Measurements from ENCODE around the gene BAG1.

BAG1 gene

DNA sequence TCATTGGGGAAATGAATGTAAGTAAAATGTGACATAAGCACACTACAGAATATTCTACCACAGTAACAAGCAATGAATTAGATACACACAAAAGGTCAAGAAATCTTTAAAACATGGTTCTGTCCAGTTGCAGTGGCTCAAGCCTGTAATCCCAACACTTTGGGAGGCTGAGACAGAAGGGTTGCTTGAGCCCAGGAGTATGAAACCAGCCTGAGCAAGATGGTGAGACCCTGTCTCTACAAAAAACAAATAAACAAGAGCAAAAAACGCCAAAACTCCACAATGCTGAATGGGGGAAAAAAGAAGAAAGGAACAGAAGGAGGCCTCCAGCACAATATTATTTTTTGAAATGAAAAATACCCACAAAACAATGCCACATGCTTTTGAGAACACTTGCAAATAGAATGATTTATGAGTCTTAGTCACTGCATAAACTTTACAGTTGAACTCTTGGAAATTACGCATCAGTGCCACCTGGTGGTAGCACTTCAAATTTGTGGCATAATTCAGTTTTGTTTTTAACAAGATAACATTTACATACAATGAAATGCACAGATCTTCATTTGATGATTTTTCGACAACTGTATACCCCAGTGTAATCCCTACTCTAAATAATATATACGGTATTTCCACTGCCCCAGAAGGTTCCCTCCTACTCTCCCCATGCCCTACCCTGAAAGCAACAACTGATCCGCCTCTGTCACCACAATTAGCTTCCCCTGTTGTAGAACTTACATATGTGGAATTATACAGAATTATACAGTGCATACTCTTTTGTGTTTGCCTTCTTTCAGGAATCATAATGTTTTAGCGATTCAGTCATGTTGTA is 39.0 kb downstream of the BAG1 start:
- Histone ChIP-seq H3K4me1 (ENCODE audit: control insufficient read depth, low read depth, low read length) (no peaks in the 10 kb centered on the region), H3K4me3 (ENCODE audit: low read length) (no peak overlapping the region), H3K9ac (ENCODE audit: low read length) (no peak overlapping the region), H3K27me3 (ENCODE audit: control insufficient read depth, insufficient read depth, low read length) (no peaks in the 10 kb centered on the region), H3K27ac (ENCODE audit: low read length) (no peak overlapping the region), H3K9me3 (ENCODE audit: control insufficient read depth, low read depth, low read length) (no peaks in the 10 kb centered on the region), H3K36me3 (ENCODE audit: control insufficient read depth, low read depth, low read length) (no peaks in the 10 kb centered on the region)

DNA sequence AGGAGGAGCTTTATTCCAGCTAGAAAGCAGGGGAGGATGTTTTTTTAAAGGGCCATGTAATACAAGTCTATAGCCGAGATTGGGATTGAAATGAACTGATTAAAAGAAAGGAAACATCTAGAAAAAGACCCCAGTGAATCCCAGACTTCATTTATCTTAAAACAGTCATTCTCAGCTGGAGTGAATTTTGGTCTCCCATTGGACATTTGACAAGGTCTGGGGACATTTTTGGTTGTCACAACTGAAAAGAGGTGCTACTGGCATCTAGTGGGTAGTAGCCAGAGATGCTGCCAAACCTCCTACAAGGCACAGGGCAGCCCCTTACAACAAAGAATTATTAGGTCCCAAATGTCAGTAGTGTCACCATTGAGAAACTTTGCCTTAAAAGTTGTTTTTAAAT is 40.8 kb downstream of the BAG1 start:
- H3K9me3 ChIP-seq (ENCODE audit: control insufficient read depth, low read depth, low read length), result no peaks in the 10 kb centered on the region
- H3K27ac ChIP-seq (ENCODE audit: low read length), result no peak overlapping the region
- no peaks in the 10 kb centered on the region for H3K36me3 ChIP-seq (ENCODE audit: control insufficient read depth, low read depth, low read length)
- no peak overlapping the region for H3K4me3 ChIP-seq (ENCODE audit: low read length)
- H3K4me1 ChIP-seq (ENCODE audit: control insufficient read depth, low read depth, low read length), result no peaks in the 10 kb centered on the region
- no peaks in the 10 kb centered on the region for H3K27me3 ChIP-seq (ENCODE audit: control insufficient read depth, insufficient read depth, low read length)
- H3K9ac ChIP-seq (ENCODE audit: low read length), result no peak overlapping the region

GRCh38 chr9:33222031-33222430 is 42.5 kb downstream of the BAG1 start:
- H3K4me1 ChIP-seq (ENCODE audit: control insufficient read depth, low read depth, low read length), result no peaks in the 10 kb centered on the region
- H3K27ac ChIP-seq (ENCODE audit: low read length), result no peak overlapping the region
- H3K9ac ChIP-seq (ENCODE audit: low read length), result no peak overlapping the region
- H3K9me3 ChIP-seq (ENCODE audit: control insufficient read depth, low read depth, low read length), result no peaks in the 10 kb centered on the region
- H3K36me3 ChIP-seq (ENCODE audit: control insufficient read depth, low read depth, low read length), result no peaks in the 10 kb centered on the region
- no peaks in the 10 kb centered on the region for H3K27me3 ChIP-seq (ENCODE audit: control insufficient read depth, insufficient read depth, low read length)
- H3K4me3 ChIP-seq (ENCODE audit: low read length), result no peak overlapping the region

GRCh38 chr9:33221568-33221884 is 43.0 kb downstream of the BAG1 start:
- no peaks in the 10 kb centered on the region for H3K9me3 ChIP-seq (ENCODE audit: control insufficient read depth, low read depth, low read length)
- no peaks in the 10 kb centered on the region for H3K4me1 ChIP-seq (ENCODE audit: control insufficient read depth, low read depth, low read length)
- no peak overlapping the region for H3K9ac ChIP-seq (ENCODE audit: low read length)
- H3K27me3 ChIP-seq (ENCODE audit: control insufficient read depth, insufficient read depth, low read length), result no peaks in the 10 kb centered on the region
- H3K27ac ChIP-seq (ENCODE audit: low read length), result no peak overlapping the region
- no peak overlapping the region for H3K4me3 ChIP-seq (ENCODE audit: low read length)
- H3K36me3 ChIP-seq (ENCODE audit: control insufficient read depth, low read depth, low read length), result no peaks in the 10 kb centered on the region

- no peak overlapping the region for H3K27ac ChIP-seq (ENCODE audit: low read length)
- no peaks in the 10 kb centered on the region for H3K4me1 ChIP-seq (ENCODE audit: control insufficient read depth, low read depth, low read length)
- H3K9me3 ChIP-seq (ENCODE audit: control insufficient read depth, low read depth, low read length), result no peaks in the 10 kb centered on the region
- no peak overlapping the region for H3K9ac ChIP-seq (ENCODE audit: low read length)
- no peaks in the 10 kb centered on the region for H3K27me3 ChIP-seq (ENCODE audit: control insufficient read depth, insufficient read depth, low read length)
- no peaks in the 10 kb centered on the region for H3K36me3 ChIP-seq (ENCODE audit: control insufficient read depth, low read depth, low read length)
- H3K4me3 ChIP-seq (ENCODE audit: low read length), result no peak overlapping the region
Observed at GRCh38 chr9:33220681-33221567, 43.6 kb downstream of the BAG1 start.

- Histone ChIP-seq H3K27me3 (ENCODE audit: control insufficient read depth, insufficient read depth, low read length) (no peaks in the 10 kb centered on the region), H3K9me3 (ENCODE audit: control insufficient read depth, low read depth, low read length) (no peaks in the 10 kb centered on the region), H3K36me3 (ENCODE audit: control insufficient read depth, low read depth, low read length) (no peaks in the 10 kb centered on the region), H3K27ac (ENCODE audit: low read length) (no peak overlapping the region), H3K9ac (ENCODE audit: low read length) (no peak overlapping the region), H3K4me3 (ENCODE audit: low read length) (no peak overlapping the region), H3K4me1 (ENCODE audit: control insufficient read depth, low read depth, low read length) (peaks cover 4% of the 10 kb centered on the region)
Observed at GRCh38 chr9:33211695-33212393, 52.7 kb downstream of the BAG1 start.

- no peaks in the 10 kb centered on the region for H3K36me3 ChIP-seq (ENCODE audit: control insufficient read depth, low read depth, low read length)
- no peak overlapping the region for H3K9ac ChIP-seq (ENCODE audit: low read length)
- peaks cover 4% of the 10 kb centered on the region for H3K4me1 ChIP-seq (ENCODE audit: control insufficient read depth, low read depth, low read length)
- H3K27ac ChIP-seq (ENCODE audit: low read length), result no peak overlapping the region
- no peak overlapping the region for H3K4me3 ChIP-seq (ENCODE audit: low read length)
- H3K9me3 ChIP-seq (ENCODE audit: control insufficient read depth, low read depth, low read length), result no peaks in the 10 kb centered on the region
- no peaks in the 10 kb centered on the region for H3K27me3 ChIP-seq (ENCODE audit: control insufficient read depth, insufficient read depth, low read length)
Observed at GRCh38 chr9:33210006-33210715, 54.3 kb downstream of the BAG1 start.

DNA sequence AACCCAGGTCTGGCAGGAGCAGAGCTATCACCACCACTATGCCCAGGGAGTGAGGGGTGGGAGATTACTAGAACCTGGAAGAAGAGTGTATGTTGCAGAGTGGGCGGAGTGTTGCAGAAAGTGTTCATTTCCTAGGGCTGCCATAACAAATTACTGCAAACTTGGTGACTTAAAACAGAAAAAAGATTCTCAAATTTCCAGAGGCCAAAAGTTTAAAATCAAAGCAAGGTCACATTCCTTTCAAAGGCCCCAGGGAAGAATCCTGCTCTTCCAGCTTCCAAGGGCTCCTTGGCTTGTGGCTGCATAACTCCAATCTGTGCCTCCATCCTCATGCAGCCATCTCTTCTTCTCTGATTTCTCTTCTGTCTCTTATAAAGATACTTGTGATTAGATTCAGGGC is 55.1 kb downstream of the BAG1 start:
- Histone ChIP-seq H3K27ac (ENCODE audit: low read length) (no peak overlapping the region), H3K4me1 (ENCODE audit: control insufficient read depth, low read depth, low read length) (peaks cover 4% of the 10 kb centered on the region), H3K9me3 (ENCODE audit: control insufficient read depth, low read depth, low read length) (no peaks in the 10 kb centered on the region), H3K36me3 (ENCODE audit: control insufficient read depth, low read depth, low read length) (no peaks in the 10 kb centered on the region), H3K4me3 (ENCODE audit: low read length) (no peak overlapping the region), H3K9ac (ENCODE audit: low read length) (no peak overlapping the region), H3K27me3 (ENCODE audit: control insufficient read depth, insufficient read depth, low read length) (no peaks in the 10 kb centered on the region)

- no peaks in the 10 kb centered on the region for H3K4me1 ChIP-seq (ENCODE audit: control insufficient read depth, low read depth, low read length)
- H3K9me3 ChIP-seq (ENCODE audit: control insufficient read depth, low read depth, low read length), result no peaks in the 10 kb centered on the region
- no peak overlapping the region for H3K27ac ChIP-seq (ENCODE audit: low read length)
- no peaks in the 10 kb centered on the region for H3K27me3 ChIP-seq (ENCODE audit: control insufficient read depth, insufficient read depth, low read length)
- H3K4me3 ChIP-seq (ENCODE audit: low read length), result no peak overlapping the region
- H3K9ac ChIP-seq (ENCODE audit: low read length), result no peak overlapping the region
- no peaks in the 10 kb centered on the region for H3K36me3 ChIP-seq (ENCODE audit: control insufficient read depth, low read depth, low read length)
Observed at GRCh38 chr9:33202552-33203201, 61.8 kb downstream of the BAG1 start.

Data from iPS-18a (cell line).